Type B pancreatic cell (in vitro differentiated cells): ENCODE results near the gene NDUFB3. TPM values are rescaled to one million over a fixed set of nuclear protein-coding genes. Genes with fewer than 3 reads are reported as not detected.

Source experiments
- DNase-seq: peaks from one replicate; pipeline ENCODE4 v3.0.0; 2021; ENCODE audit warnings: mixed read lengths; ENCODE audit not compliant: unreplicated experiment; ENCODE audit errors: extremely low spot score
- H3K27ac Mint-ChIP-seq: 2 replicates; pipeline ENCODE4 v1.8.0; 2021; ENCODE audit warnings: mild to moderate bottlenecking, mixed read lengths
- H3K27me3 Mint-ChIP-seq: 2 replicates; pipeline ENCODE4 v1.8.0; 2021; ENCODE audit warnings: mixed read lengths
- H3K36me3 Mint-ChIP-seq: 2 replicates; pipeline ENCODE4 v1.8.0; 2021; ENCODE audit warnings: mixed read lengths
- H3K4me1 Mint-ChIP-seq: one replicate; pipeline ENCODE4 v1.8.0; 2021; ENCODE audit warnings: mixed read lengths; ENCODE audit not compliant: unreplicated experiment
- H3K4me3 Mint-ChIP-seq: 2 replicates; pipeline ENCODE4 v1.8.0; 2021; ENCODE audit warnings: mild to moderate bottlenecking, mixed read lengths
- H3K9me3 Mint-ChIP-seq: 2 replicates; pipeline ENCODE4 v1.8.0; 2021; ENCODE audit warnings: mixed read lengths
- CTCF ChIP-seq: fragments of 200-600 bp; sonication (generic); conservative IDR thresholded peaks from 2 replicates; pipeline ENCODE4 v1.5.0; 2021; ENCODE audit warnings: antibody characterized with exemption, mild to moderate bottlenecking
- total RNA-seq: library from RNA; stranded (reverse); gene quantifications from 2 replicates; pipeline ENCODE4 v1.2.1, GENCODE V29; 2021; ENCODE audit warnings: low replicate concordance

Gene NDUFB3
- total RNA-seq, 1 donor from 2014 or later, result 101 TPM

- Mint-ChIP-seq H3K9me3 (no peaks in the 10 kb centered on the region), H3K4me3 (no peak overlapping the region), H3K4me1 (peaks cover 18% of the 10 kb centered on the region), H3K27me3 (no peaks in the 10 kb centered on the region), H3K36me3 (peaks cover 5% of the 10 kb centered on the region), H3K27ac (no peak overlapping the region)
- TF ChIP-seq CTCF, result no peak
- no peak for DNase-seq
These were observed 3.2 kb downstream of the NDUFB3 start for GRCh38 chr2:201074996-201075395.

- Mint-ChIP-seq H3K4me1 (no peaks in the 10 kb centered on the region), H3K27ac (no peak overlapping the region), H3K9me3 (no peaks in the 10 kb centered on the region), H3K27me3 (no peaks in the 10 kb centered on the region), H3K4me3 (no peak overlapping the region), H3K36me3 (peaks cover 15% of the 10 kb centered on the region)
- TF ChIP-seq CTCF, result no peak
- DNase-seq, result no peak
These were observed 13.1 kb downstream of the NDUFB3 start for GRCh38 chr2:201084863-201085262.

GRCh38 chr2:201090574-201090973, 18.8 kb downstream of the NDUFB3 start:
- H3K27ac Mint-ChIP-seq, result no peak overlapping the region
- H3K27me3 Mint-ChIP-seq, result no peaks in the 10 kb centered on the region
- no peaks in the 10 kb centered on the region for H3K4me1 Mint-ChIP-seq
- peaks cover 7% of the 10 kb centered on the region for H3K36me3 Mint-ChIP-seq
- H3K4me3 Mint-ChIP-seq, result no peak overlapping the region
- no peak for TF ChIP-seq CTCF
- H3K9me3 Mint-ChIP-seq, result no peaks in the 10 kb centered on the region
- DNase-seq, result no peak

GRCh38 chr2:201093573-201093972, 21.8 kb downstream of the NDUFB3 start:
- Mint-ChIP-seq H3K36me3 (no peaks in the 10 kb centered on the region), H3K27me3 (no peaks in the 10 kb centered on the region), H3K4me1 (no peaks in the 10 kb centered on the region), H3K9me3 (no peaks in the 10 kb centered on the region), H3K4me3 (no peak overlapping the region), H3K27ac (no peak overlapping the region)
- no peak for TF ChIP-seq CTCF
- no peak for DNase-seq

GRCh38 chr2:201100497-201100896, 28.7 kb downstream of the NDUFB3 start:
- TF ChIP-seq CTCF, result no peak
- DNase-seq, result no peak
- H3K4me3 Mint-ChIP-seq, result no peak overlapping the region

GRCh38 chr2:201105759-201106158, 34.0 kb downstream of the NDUFB3 start:
- H3K27me3 Mint-ChIP-seq, result no peaks in the 10 kb centered on the region
- no peaks in the 10 kb centered on the region for H3K9me3 Mint-ChIP-seq
- H3K4me3 Mint-ChIP-seq, result no peak overlapping the region
- no peak overlapping the region for H3K27ac Mint-ChIP-seq
- H3K4me1 Mint-ChIP-seq, result no peaks in the 10 kb centered on the region
- no peaks in the 10 kb centered on the region for H3K36me3 Mint-ChIP-seq
- DNase-seq, result no peak
- TF ChIP-seq CTCF, result no peak

More at GRCh38 chr2:201100497-201100896, 28.7 kb downstream of the NDUFB3 start:
- H3K27ac Mint-ChIP-seq, result no peak overlapping the region
- H3K9me3 Mint-ChIP-seq, result no peaks in the 10 kb centered on the region
- H3K27me3 Mint-ChIP-seq, result no peaks in the 10 kb centered on the region
- H3K36me3 Mint-ChIP-seq, result no peaks in the 10 kb centered on the region
- no peaks in the 10 kb centered on the region for H3K4me1 Mint-ChIP-seq
